Hematopoietic multipotent progenitor cell treated with erythropoietin and hydrocortisone succinate and interleukin-3 and kit ligand, for 8 days (in vitro differentiated cells): ENCODE measurements around the gene GCSAM.

ENCODE experiments used
- DNase-seq: peaks from one replicate; pipeline ENCODE4 v3.0.0-alpha.2; 2015

GCSAM gene, protein sequence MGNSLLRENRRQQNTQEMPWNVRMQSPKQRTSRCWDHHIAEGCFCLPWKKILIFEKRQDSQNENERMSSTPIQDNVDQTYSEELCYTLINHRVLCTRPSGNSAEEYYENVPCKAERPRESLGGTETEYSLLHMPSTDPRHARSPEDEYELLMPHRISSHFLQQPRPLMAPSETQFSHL

GRCh38 chr3:112132975-112133448 lies at the start of gene GCSAM:
TSS of gene GCSAM (minus strand) at chr3:112133248. CDS start at chr3:112133120, 128 bp downstream.
- peak; percentile 64 for DNase-seq

DNA sequence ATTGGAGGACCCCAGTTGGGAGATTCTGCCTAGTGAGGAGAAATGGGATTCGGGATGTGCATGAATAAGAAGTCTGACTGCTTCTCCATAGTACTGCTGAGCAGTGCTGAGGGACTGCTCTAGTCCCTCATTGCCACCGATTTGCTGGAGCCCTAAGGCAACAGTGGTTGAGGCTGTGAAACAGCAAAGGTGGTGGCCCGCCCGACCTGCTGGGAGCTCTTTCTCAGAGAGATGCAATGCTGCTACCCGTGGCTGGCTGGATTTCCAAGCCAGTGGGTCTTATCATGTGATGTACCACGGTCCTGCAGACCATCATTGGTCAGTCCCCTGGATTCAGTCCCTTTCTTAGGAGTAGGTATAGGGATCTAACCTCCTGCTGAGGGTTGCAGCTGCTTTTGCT lies 42.6 kb upstream of the GCSAM start:
- DNase-seq = no peak

- DNase-seq = no peak
These were observed 42.0 kb upstream of the GCSAM start for GRCh38 chr3:112175037-112175436.

- no peak for DNase-seq
These were observed 38.1 kb upstream of the GCSAM start for GRCh38 chr3:112171144-112171543.

DNA sequence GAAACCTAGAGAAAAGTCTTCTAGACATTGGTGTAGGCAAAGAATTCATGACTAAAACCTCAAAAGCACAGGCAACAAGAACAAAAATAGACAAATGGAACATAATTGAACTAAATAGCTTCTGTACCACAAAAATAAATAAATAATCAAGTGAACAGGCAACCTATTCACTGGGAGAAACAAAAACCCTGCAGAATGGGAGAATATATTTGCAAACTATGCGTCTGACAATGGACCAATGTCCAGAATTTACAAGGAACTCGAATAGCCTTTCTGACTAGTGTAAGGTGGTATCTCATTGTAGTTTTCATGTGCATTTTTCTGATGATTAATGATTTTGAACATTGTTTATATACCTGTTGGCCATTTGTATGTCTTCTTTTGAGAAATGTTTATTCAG lies 37.0 kb upstream of the GCSAM start:
- no peak for DNase-seq

GRCh38 chr3:112167758-112168157 lies 34.7 kb upstream of the GCSAM start:
- DNase-seq = no peak

DNA sequence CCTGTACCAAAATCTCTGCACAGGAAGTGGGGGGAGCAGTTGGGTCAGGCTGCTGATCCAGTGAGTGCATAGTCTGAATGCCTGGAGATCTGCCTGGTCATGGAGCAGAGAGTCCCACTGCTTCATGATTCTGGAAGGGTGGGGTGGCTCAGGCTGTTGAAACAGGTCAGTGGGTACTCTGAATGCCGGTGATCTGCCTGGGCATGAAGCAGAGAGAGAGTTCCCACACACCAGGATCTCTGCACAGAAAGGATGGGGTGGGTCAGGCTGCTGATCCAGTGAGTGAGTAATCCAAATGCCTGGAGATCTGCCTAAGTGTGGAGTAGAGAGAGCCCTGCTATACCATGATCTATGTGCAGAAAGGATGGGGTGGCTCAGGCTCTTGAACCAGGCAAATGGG lies 16.1 kb upstream of the GCSAM start:
- no peak for DNase-seq

GRCh38 chr3:112143689-112144088 lies 10.6 kb upstream of the GCSAM start:
- no peak for DNase-seq

DNA sequence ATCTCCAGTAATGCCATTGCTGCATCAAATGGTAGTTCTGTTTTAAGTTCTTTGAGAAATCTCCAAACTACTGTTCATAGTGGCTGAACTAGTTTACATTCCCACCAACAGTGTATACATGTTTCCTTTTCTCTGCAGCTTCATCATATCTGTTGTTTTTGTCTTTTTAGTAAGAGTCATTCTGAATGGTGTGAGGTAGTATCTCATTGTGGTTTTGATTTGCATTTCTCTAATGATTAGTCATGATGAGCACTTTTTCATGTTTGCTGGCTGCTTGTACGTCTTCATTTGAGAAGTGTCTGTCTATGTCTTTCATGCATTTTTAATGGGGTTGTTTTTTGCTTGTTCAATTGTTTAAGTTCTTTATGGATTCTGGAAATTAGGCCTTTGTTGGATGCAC lies 10.2 kb upstream of the GCSAM start:
- DNase-seq = no peak

DNA sequence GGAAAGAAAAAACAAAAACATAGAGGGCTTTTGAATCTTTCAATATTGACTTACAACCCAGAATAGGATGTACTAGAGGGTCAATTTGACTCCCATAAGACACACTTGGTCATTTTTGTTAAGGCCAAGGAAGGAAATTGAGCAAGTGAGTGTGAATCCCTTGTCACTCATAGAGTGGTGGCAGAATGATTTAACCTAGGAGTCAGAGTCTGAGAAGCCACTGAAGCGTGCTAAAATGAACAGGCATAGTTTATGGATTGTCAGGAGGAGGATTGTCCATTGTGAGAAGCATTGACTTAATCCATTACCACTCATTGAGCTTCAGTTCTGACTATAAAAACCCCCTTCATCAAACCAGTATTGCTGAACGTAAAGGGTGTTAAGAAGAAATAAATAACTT lies 8.2 kb upstream of the GCSAM start:
- no peak for DNase-seq

DNA sequence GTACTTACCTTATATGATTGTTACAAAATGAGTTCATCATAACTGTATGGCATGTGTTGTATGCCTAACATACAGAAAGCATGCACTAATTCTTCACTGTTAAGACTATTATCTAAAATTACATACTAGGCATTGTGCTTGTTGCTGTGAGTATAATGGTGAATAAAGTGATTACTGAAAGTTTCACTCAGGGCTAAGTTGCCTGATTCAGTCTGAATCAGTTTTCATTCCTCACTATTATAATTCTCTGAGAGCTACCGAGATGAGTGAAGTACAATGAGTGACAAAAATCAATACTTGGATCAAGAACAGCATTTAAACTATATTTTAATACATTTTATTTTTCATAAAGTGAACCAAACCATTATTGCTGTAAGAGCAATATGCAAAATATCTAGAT lies 7.5 kb upstream of the GCSAM start:
- no peak for DNase-seq

DNA sequence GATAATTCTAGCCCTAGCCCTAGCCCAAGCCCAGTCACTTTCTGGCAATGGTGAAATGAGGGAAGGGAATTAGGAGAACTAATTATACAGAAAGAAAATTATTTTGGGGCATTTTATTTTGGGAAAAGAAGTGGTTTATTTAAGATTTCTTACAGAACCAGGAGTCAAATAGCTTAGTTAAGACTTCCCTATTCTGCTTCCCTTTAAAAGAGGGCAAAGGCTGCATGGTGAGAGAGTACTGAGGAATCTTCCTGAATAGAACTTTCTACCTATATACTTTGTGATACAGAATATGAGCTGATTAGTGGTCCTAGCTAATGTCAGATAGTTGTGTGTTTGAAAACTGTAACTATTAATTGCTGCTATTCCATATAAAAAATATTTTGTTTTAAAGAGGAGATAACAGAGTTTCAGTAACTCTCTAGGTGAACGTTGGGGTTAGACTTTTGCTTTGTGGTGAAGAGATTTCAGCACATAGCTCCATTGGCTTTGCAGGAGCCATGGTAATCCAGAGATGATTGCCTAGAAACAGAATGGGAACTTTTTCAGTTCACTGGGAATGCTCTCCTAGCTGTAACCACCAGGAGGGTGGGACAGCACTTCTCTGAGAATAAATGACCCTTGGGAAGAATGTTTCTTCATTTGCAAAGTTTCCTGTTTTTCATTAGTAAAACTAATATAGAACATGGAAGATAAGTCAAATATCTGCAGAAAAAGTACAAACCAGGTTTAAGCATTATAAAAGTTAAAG lies 5.3 kb upstream of the GCSAM start:
- DNase-seq = no peak

GRCh38 chr3:112137781-112138180 lies 4.7 kb upstream of the GCSAM start:
- DNase-seq = no peak

DNA sequence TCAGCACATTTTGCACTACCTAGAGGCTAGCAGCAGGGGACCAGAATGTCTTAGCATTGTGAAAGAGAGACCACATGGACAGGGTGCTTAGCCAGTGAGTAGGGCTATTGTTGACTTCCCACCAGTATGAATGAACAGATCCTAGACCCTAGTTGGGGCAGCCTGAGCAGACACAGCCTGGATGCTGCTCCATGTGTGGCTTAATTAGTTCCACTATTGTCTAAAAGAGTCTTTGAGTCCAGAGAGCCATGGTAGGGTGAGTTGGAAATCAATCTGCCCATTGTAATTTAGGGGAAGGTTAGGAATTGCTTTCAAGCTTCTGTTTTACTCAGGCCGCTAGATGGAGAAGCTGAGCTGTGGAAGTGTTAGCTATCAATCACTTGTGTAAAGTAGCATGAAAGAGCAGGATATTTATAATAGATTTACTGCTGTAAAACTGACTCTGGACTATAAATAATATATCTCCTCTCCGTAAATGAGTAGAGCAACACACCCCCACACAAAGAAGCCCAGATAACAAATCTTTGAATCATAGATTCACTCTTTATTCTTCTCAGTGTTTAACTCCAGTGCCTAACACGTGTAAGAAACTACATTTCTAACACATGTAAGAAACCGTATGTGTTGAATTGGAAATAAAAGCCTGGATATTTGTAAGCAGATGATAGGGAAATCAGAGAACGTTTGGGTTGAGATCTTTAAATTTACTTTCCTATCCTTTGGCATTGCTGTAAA lies 4.1 kb upstream of the GCSAM start:
- peak; percentile 67 for DNase-seq

GRCh38 chr3:112136046-112136445 lies 3.0 kb upstream of the GCSAM start:
- no peak for DNase-seq

DNA sequence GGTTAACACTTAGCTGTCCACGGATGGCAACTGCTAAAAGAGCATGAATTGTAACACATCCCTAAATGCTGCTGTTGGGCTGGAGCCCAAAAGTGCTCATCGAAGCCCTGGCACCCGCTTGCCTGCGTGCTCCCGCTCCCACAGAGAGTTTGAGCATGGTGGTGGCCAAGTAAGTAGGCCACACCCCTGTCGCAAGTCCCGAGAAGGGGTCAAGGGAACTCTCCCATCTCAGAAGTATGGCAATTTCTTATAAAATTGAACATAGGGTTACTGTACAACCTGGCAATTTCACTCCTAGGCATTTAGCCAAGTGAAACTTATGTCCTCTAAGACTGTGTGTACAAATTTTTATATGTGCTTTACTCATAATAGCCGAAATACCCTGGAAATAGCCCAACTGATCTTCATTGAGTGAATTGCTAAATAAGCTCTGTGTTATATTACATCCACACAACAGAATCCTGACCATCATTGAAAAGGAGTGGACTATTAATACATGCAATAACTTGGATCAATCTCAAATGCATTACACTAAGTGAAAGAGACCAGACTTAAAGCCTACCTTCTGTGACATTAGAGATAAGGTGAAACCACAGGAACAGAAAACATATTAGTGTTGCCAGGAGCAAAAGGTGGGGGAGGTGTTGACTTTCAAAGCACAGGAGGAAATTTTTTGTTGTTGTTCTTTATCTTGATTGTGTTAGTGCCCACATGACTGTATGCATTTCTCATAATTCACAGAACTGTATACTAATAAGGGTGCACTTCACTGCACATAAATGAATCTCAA lies 1.5 kb upstream of the GCSAM start:
- DNase-seq = peak; percentile 87

GRCh38 chr3:112133626-112134334 lies 732 bp upstream of the GCSAM start:
- DNase-seq = peak; percentile 83

GRCh38 chr3:112132554-112132953 lies 494 bp downstream of the GCSAM start:
- no peak for DNase-seq

GRCh38 chr3:112132088-112132487 lies 960 bp downstream of the GCSAM start:
- DNase-seq = no peak

- no peak for DNase-seq
These were observed 1.9 kb downstream of the GCSAM start for GRCh38 chr3:112131111-112131510.

DNA sequence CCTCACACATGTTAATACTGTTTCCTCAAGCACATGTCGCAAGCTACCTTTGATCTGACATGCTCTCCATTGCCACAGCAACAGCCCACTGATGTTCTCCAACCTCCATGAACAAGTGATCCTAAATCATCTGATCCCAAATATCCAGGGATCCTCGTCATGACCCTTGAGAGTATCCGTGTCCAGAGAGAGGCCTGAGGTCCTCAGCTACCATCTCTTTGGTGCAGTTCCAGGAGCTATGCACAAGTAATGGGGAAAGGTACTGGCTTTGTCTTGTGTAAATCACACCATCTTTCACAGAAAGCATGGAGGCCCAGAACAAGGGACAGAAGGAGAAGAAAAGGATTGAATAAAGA lies 2.4 kb downstream of the GCSAM start:
- no peak for DNase-seq

- DNase-seq = no peak
These were observed 3.0 kb downstream of the GCSAM start for GRCh38 chr3:112129925-112130637.
